Heart left ventricle (tissue), 16 donors: ENCODE data around the gene RAPGEF5. TPM values are rescaled to one million over a fixed set of nuclear protein-coding genes. Genes with fewer than 3 reads are reported as not detected.

Source experiments
- ATAC-seq, 4 donors: fragments of 200-7000 bp; cut with Tn5 transposase; one replicate each; pipeline ENCODE4 v1.9.1; 2020 to 2022; ENCODE audit warnings: moderate library complexity in 4 of 4, mild to moderate bottlenecking in 3 of 4, moderate number of reproducible peaks in 1 of 4
- DNase-seq, 5 donors: peaks; one replicate each; pipeline ENCODE4 v3.0.0-alpha.2; 2020
- H3K27ac ChIP-seq, 12 donors: fragments of 200-600 bp; sonication (generic) in 4 of 12; one replicate each; pipeline versions ENCODE4 v1.5.0 to v1.8.0; 2016 to 2022; ENCODE audit warnings: mild to moderate bottlenecking in 2 of 12
- H3K27me3 ChIP-seq, 9 donors: fragments of 200-600 bp; sonication (generic) in 2 of 9; one replicate each; pipeline versions ENCODE4 v1.5.1 to v1.8.0; 2016 to 2022; ENCODE audit warnings: mild to moderate bottlenecking in 3 of 9
- H3K36me3 ChIP-seq, 9 donors: fragments of 200-600 bp; sonication (generic) in 2 of 9; one replicate each; pipeline versions ENCODE4 v1.5.0 to v1.8.0; 2018 to 2022; ENCODE audit warnings: mild to moderate bottlenecking in 2 of 9
- H3K4me1 ChIP-seq, 12 donors: fragments of 200-600 bp; sonication (generic) in 4 of 12; one replicate each; pipeline versions ENCODE4 v1.5.0 to v1.8.0; 2016 to 2022; ENCODE audit warnings: mild to moderate bottlenecking in 3 of 12
- H3K4me3 ChIP-seq, 12 donors: fragments of 200-600 bp; sonication (generic) in 4 of 12; one replicate each; pipeline versions ENCODE4 v1.5.0 to v1.8.0; 2017 to 2022; ENCODE audit warnings: mild to moderate bottlenecking in 9 of 12, moderate library complexity in 4 of 12
- H3K9me3 ChIP-seq, 12 donors: fragments of 200-600 bp; sonication (generic) in 4 of 12; one replicate each; pipeline versions ENCODE4 v1.5.0 to v1.8.0; 2016 to 2022; ENCODE audit warnings: mild to moderate bottlenecking in 1 of 12
- POLR2A ChIP-seq, 2 donors: fragments of 450-650 bp; IDR thresholded peaks; one replicate each; pipeline ENCODE4 v1.6.1; 2017; ENCODE audit warnings: antibody characterized with exemption in 2 of 2, mild to moderate bottlenecking in 2 of 2, moderate library complexity in 2 of 2
- WGBS, 4 donors: extraction: QIAGEN DNeasy Blood & Tissue Kit in 2 of 4; methylation state at CpG; one replicate each; pipeline versions ENCODE4 v1.1.5 to v1.1.7; 2013 to 2018; 5-methylcytosine and 5-hydroxymethylcytosine counted together
- intact Hi-C, 10 donors: fragments of 100-400 bp; cut with DNase I; formaldehyde crosslinking; loops; one replicate each; pipeline versions ENCODE4 v1.11.1 to v1.14.2; 2022
- polyA plus RNA-seq, 2 donors: library from polyadenylated mRNA; stranded (reverse); fragments of 200-250 nt; gene quantifications; one replicate each; pipeline ENCODE4 v1.2.3, GENCODE V29; 2013
- total RNA-seq, 9 donors: library from RNA; depleted of rRNA in 2 of 9; stranded (reverse); fragments of >200 nt in 2 of 9; fragmentation: NEBNext Ultra II Directional in 3 of 9; extraction: Animal tissue kit (Norgen Biotek cat#: 25700) in 3 of 9; gene quantifications; one replicate each; pipeline versions ENCODE4 v1.1.0 to v1.2.4, GENCODE V29; 2016 to 2023
- TF ChIP-seq, protein P1 (sequence below), 12 donors: fragments of 200-600 bp; sonication (generic) in 4 of 12; IDR thresholded peaks; one replicate each; pipeline versions ENCODE4 v1.5.0 to v1.8.0; 2018 to 2022; ENCODE audit warnings: antibody characterized with exemption in 12 of 12, mild to moderate bottlenecking in 5 of 12
- donor health status: ischemic (EF 13 %, LVEDD 7.1; RV severe dilation, severe dysfunction).
- donor health status: healthy with polysubstance abuse.
- donor health status: DM: no; HTN: yes; CAD: no.
- donor health status: DM: no; HTN: no; CAD: no.
- donor health status: ischemic (EF 25% LVEDD 6.9; RV normal size, moderate dysfunction).
- donor health status: ischemic (EF 25% LVEDD 5.7; RV mildly dilated, moderate dysfunction).
- donor health status: healthy.
- donor health status: DM: yes; HTN: yes; CAD: no.
- donor health status: ischemic (EF 35%, LVEDD 5.7; RV mildly dilated, moderate dysfunction).
- donor health status: nonischemic (EF 11% LVEDD 7.7; RV severe dilation, severe dysfunction).
- donor health status: DM: yes; HTN: yes; CAD: no.
- donor health status: PGD.
- donor health status: ischemic (EF 29% LVEDD 5.4; RV normal size, mild dysfunction).
- donor health status: nonischemic (EF 23%, LVEDD 6.1; RV moderate dilation, normal function).

The RAPGEF5 gene
- total and polyA plus RNA-seq, 11 donors: 3.9 to 37.9 (median 15.3) TPM

DNA sequence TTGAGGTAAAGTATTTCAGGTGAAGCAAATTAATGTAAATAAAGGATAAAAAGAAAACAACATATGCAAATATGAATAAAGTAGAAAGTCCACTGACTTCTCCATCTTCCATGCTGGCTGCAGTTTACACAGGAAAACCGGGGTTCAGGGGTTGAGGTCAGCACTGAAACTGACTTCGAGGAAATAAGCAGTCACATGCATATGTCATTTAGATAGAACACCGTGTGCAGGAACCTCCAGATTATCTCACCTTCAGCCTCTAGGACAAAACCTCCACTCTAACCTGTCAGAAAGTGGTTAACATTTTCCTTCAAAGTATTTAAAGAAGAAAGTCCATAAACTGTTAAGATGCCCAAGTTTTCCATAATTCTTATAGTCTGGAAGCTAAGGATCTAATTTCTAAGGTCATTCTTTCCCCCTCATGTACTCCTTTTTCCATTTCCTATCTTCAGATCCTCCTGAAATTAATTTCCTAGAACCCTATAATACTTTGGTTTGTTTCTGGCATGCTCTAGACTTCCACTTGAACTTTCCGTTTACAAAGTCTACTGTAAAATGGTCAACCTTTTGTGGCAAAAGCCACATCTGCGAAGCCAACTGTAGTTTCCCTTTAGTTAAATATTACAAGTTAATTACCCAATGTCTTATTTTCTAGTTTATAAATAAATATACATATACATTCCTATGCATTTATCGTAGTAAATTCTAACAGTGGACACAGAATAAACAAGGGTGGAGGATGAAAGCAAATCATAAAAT lies 173.3 kb downstream of the RAPGEF5 start:
- Histone ChIP-seq H3K4me3 (no peak overlapping the region), H3K4me1 (no peaks in the 10 kb centered on the region), H3K27ac (no peak overlapping the region), H3K9me3 (no peaks in the 10 kb centered on the region), H3K27me3 (no peaks in the 10 kb centered on the region), H3K36me3 (peaks cover 0 to 52% (median 12%) of the 10 kb centered on the region in 9 donors)
- intact Hi-C loops: no loop called here
- ATAC-seq: no peak
- WGBS, 4 donors: 72 to 83% (median 74%) methylated on average over 6 of the region's 6 CpGs
- DNase-seq: no peak
- TF ChIP-seq POLR2A (IDR thresholded peaks at IDR 0.05): no peak

DNA sequence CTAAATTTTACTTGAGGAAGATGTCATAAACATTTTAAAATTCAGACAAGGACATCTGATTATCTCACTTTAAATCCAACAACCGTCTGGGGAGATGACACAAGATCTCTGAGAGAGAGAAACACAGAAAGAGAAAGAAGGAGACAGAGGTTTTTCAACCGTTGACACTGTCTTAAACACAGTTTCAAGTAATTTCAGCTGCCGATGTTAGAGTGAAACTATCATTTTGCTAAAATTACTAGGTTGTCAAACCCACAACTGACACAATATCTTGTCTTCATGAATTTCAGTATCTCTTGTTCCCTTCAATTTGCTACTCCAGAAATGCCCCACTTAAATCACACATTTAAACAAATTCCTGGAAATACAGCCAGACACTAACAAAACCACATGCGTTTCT lies 174.8 kb downstream of the RAPGEF5 start:
- Histone ChIP-seq H3K4me1 (no peaks in the 10 kb centered on the region), H3K4me3 (no peak overlapping the region), H3K36me3 (peaks cover 0 to 48% (median 5%) of the 10 kb centered on the region in 9 donors), H3K27me3 (no peaks in the 10 kb centered on the region), H3K9me3 (no peaks in the 10 kb centered on the region), H3K27ac (no peak overlapping the region)
- 63 to 87% (median 75%) methylated on average over 4 of the region's 4 CpGs for WGBS, 4 donors
- ATAC-seq (no peak), DNase-seq (no peak)
- intact Hi-C loops: no loop called here
- TF ChIP-seq POLR2A (IDR thresholded peaks at IDR 0.05): no peak
- TF ChIP-seq, protein P1, sequence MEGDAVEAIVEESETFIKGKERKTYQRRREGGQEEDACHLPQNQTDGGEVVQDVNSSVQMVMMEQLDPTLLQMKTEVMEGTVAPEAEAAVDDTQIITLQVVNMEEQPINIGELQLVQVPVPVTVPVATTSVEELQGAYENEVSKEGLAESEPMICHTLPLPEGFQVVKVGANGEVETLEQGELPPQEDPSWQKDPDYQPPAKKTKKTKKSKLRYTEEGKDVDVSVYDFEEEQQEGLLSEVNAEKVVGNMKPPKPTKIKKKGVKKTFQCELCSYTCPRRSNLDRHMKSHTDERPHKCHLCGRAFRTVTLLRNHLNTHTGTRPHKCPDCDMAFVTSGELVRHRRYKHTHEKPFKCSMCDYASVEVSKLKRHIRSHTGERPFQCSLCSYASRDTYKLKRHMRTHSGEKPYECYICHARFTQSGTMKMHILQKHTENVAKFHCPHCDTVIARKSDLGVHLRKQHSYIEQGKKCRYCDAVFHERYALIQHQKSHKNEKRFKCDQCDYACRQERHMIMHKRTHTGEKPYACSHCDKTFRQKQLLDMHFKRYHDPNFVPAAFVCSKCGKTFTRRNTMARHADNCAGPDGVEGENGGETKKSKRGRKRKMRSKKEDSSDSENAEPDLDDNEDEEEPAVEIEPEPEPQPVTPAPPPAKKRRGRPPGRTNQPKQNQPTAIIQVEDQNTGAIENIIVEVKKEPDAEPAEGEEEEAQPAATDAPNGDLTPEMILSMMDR (IDR thresholded peaks at IDR 0.05): no peak

DNA sequence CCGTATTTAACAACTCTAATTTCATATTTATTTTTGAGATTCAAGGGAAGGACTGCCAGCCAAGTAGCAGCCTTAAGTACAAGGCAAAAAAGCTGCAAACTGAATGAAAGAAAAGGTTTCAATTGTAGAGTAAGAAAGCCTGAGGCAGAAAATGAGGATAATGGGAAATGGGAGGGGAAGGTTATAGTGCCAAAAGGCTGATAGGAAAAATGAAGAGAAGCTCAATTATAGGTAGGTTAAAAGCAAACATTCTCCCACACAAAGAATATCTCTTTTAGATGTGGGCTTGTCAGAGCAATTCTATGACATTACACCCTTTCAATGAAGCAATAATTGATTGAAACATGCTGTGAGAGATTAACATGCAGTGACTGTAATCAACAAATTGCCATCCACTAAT lies 175.3 kb downstream of the RAPGEF5 start:
- Histone ChIP-seq H3K4me3 (no peak overlapping the region), H3K4me1 (no peaks in the 10 kb centered on the region), H3K27ac (no peak overlapping the region), H3K36me3 (peaks cover 0 to 43% (median 5%) of the 10 kb centered on the region in 9 donors), H3K27me3 (no peaks in the 10 kb centered on the region), H3K9me3 (no peaks in the 10 kb centered on the region)
- TF ChIP-seq POLR2A (IDR thresholded peaks at IDR 0.05): no peak
- TF ChIP-seq, protein P1 (IDR thresholded peaks at IDR 0.05): no peak
- ATAC-seq (no peak), DNase-seq (no peak)
- intact Hi-C loops: no loop called here
- 85 to 95% (median 86%) methylated on average over 1 of the region's 1 CpG for WGBS, 4 donors

DNA sequence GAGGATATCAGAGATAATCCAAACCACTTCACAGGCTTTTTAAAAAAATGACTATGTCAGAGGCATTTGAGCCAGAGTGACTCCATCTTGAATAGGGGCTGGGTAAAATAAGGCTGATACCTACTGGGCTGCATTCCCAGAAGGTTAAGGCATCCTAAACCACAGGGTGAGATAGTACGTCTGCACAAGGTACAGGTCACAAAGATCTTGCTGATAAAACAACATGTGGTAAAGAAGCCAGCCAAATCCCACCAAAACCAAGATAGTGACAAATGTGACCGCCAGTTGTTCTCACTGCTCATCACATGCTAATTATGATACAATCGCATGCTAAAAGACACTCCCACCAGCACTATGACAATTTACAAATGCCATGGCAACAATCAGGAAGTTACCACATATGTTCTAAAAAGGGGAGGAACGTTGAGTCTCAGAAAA lies 177.5 kb downstream of the RAPGEF5 start:
- 78 to 84% (median 81%) methylated on average over 4 of the region's 4 CpGs for WGBS, 4 donors
- no peak for ATAC-seq

More for the DNA sequence above, 177.5 kb downstream of the RAPGEF5 start:
- no peak overlapping the region for H3K4me3 ChIP-seq
- intact Hi-C loops: no loop called here
- H3K27ac ChIP-seq: no peak overlapping the region
- TF ChIP-seq POLR2A (IDR thresholded peaks at IDR 0.05): no peak
- TF ChIP-seq, protein P1 (IDR thresholded peaks at IDR 0.05): no peak
- H3K27me3 ChIP-seq: no peaks in the 10 kb centered on the region
- no peaks in the 10 kb centered on the region for H3K9me3 ChIP-seq
- peaks cover 0 to 30% (median 5%) of the 10 kb centered on the region in 9 donors for H3K36me3 ChIP-seq
- DNase-seq: no peak
- peaks cover 0 to 9% (median 3%) of the 10 kb centered on the region in 12 donors for H3K4me1 ChIP-seq
